HG03457 (cell line): ENCODE measurements around the gene FBXO31.
"Not testable (repeated sequence)": the region's sequence is repeated elsewhere in the genome, so short reads cannot be mapped to it uniquely, and the experiment has no call there.

ENCODE experiments used
- ATAC-seq: cut with Tn5 transposase; IDR thresholded peaks from one replicate; pipeline ENCODE4 v1.9.1; 2021; ENCODE audit warnings: moderate number of reproducible peaks; ENCODE audit not compliant: unreplicated experiment

Gene FBXO31

DNA sequence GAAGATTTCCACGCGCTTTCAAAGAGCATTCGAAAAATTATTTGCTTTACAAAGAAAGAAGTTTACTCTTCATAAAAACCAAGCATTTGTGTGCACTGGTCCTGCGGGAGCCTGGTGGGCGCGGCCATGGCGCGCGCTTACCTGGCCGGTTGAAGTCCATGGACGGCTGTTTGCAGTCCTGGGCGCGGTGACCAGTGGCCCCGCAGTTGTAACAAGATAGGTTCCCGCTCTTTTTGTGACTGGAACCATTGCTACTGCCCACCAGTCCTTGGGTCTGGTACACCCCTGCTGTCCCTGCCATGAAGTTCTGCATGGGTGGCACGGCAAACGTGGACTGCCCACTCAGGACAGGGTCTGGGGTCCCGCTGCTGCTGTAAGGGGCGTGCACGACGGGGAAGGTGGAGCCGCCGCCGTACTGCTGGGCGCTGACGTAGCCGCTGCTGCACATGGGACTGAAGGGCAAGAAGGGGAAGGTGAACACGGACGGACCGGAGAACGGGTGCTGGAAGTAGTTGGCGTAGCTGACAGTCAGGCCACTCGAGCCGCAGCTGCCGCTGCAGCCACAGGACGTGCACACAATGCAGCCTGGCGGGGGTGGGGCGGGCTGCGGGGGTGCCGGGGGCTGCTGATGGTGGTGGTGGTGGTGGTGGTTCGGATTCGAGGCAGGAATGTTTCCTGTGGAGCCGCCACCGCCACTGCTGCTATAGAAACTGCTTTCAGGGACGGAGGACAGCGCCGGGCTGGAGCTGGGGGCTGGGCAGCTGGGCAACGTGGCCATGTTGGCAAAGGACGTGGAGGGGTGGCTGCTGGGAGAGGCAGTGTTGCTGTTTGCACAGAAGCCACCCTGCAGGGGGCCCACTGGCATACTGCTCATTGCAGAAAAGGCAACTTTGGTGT is 28.0 kb upstream of the FBXO31 start:
- ATAC-seq = no peak

GRCh38 chr16:87410968-87411367 is 27.4 kb upstream of the FBXO31 start:
- no peak for ATAC-seq

- no peak for ATAC-seq
Measured at GRCh38 chr16:87410530-87410929, 27.0 kb upstream of the FBXO31 start.

DNA sequence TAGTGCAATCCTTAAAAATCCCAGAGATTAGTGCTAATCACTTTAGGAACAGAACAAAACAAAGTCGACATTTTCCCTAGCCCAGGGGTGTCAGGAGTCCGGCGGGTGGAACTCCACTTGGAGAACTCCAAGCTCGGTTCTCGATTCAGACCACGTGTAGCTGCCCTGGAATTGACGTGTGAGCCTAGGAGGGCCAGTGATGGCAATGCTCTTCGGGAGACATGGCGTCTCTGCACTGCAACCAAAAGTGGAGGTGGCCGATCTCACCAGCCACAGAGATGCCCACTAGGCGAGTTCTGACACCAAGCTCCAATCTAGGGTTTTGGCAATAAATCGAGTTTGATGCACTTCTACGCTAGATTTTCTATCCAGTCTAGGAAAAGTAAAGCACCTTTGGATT is 26.2 kb upstream of the FBXO31 start:
- no peak for ATAC-seq

DNA sequence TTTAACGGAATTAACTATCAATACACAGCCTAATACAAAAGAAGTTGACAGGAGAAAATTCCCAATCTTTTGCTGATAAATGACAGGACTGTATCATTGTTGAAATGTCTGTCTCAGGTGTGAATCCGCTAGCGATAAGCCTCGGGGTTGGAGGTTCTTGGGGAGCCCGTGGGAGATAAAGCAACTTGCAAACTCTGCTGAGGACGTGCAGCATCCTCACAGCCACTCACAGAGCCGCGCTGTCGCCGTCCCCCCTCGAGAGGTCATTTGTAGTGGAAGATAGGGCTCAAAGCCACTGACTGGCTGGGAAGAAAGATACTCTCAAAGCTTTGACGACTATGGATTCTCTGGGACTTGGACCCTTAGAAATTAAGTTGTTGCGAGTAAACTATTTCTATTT is 25.6 kb upstream of the FBXO31 start:
- no peak for ATAC-seq

DNA sequence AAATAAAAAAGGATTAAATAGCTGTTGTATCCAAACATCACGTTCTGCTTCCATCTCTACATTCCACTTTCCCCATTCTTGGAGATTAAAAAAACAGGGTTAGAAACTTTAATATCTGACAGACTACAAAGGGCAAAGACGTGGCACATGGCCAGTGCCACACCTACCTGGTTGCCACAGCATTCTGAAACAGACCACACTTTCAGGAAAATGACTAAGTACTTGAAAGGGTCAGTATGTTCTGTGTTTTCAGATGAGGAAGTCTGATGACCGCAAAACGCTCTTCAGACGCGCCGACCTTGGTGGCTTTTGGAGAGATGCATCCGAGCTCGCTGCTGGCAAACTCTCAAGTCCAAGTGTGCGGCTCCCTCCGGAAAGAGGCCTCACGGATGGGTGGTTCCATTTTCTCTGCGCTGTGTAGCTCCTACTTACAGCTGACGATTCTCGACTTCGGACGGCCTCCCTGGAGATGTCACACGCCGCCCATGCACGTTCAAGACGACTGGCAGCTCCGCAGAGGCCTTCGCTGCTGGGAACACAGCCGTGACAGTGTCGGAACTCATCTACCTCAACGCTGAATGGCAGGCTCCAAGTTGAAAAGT is 24.0 kb upstream of the FBXO31 start:
- no peak for ATAC-seq

DNA sequence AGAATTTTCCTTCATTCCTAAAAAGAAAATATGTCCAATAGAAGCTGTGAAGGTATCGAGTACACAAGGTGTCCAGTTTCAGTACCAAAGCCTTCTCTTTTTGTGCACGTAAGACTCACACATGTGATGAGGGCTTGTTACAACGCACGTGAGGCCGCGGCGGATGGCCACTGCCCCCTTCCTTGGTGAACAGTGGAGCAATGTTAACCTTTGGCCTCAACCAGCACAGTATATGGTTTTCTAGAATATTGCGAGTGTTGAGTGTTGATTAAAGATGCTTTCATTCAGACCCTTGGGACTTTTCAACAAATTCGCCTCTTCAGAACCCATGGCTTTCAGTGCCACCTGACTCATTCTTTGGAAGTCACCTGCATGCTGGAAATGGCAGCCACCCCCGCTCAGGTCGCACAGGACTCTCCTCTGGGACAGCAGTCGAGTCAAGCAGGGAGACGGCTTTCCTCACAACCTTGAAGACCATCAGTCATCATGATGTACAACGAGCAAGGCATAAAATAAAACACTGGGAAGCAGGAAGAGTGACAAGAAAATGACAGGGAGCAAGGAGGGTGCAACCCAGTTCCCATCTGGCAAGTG is 23.0 kb upstream of the FBXO31 start:
- ATAC-seq = no peak

DNA sequence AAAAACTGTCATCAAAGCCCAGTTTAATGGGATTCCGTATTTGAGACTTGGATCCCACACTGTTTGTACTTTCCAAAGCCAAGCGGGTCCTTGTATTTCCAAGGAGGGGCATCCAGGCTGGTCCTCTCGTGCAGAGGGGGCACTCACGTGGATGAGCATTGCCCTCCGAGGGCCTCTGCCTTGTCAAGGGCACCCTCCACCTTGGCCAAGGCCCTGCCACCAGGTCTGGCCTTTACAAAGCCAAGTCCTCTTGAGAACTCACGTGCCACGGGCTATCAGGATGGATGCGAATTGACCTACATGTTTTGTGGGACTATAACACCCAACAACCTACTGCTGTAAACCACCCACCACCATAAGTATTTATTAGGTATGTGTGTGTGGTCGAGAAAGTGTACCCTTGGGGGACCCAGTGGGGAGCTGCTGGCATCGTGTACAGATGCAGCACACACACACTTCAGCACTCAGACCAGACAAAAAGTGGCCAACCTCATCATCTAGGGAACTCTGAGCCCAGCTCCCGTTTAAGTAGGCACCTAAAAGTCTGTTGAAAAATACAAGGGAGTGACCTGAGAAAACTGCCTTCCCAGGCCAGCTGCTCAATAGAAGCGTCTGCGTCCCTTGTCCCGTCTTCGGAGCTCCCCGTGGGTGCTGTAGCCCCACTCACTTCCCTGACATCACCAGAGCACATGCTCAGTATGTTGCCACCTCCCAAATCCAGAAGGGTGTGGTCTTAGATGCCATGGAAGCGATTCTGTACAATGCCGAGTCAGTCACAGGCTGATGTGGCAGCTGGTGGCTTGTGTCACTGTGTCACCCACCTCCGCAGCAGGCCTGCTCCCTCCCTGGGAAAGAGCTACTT is 21.4 kb upstream of the FBXO31 start:
- ATAC-seq = no peak

- no peak for ATAC-seq
Measured at GRCh38 chr16:87395181-87395842, 11.7 kb upstream of the FBXO31 start.

- ATAC-seq = no peak
Measured at GRCh38 chr16:87393680-87394055, 10.1 kb upstream of the FBXO31 start.

GRCh38 chr16:87392821-87393679 is 9.5 kb upstream of the FBXO31 start:
- peak; percentile 2 for ATAC-seq

GRCh38 chr16:87391950-87392820 is 8.6 kb upstream of the FBXO31 start, which contains the start of gene MAP1LC3B:
Gene MAP1LC3B (plus strand): TSS chr16:87392336. CDS start chr16:87392428, 92 bp downstream.
- peak; percentile 37 for ATAC-seq

DNA sequence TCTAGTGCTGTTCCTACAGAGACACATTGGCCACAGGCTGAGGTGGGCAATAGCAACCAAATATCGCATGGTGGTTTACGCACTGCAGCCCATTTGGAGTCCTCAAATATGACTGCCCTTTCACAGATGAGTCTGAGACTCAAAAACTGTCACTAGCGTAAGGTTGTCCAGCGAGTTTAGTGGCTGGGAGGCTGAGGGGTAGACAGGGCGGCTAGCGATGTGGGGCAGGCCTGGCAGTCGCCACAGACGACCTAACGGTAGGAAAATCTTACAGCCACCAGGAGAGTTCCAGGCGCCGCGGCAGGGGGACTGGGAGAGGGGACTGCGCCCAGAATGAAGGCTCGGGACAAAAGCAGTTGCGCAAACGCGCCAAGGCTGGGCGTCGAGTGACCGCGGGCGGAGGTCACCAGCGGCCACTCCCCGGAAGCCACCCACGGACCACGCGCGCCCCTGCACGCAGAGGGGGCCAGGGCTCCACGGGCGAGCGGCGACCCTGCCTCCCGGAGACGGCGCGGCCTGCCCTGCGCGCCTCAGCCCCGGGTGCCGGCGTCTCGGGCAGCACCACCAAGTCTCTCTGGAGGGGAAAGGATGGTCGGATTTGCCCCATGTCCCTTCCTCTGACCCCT is 7.9 kb upstream of the FBXO31 start:
- no peak for ATAC-seq

- ATAC-seq = no peak
Measured at GRCh38 chr16:87390641-87391323, 7.2 kb upstream of the FBXO31 start.

- not testable (repeated sequence) for ATAC-seq
Measured at GRCh38 chr16:87389914-87390313, 6.3 kb upstream of the FBXO31 start.

GRCh38 chr16:87389245-87389644 is 5.7 kb upstream of the FBXO31 start:
- ATAC-seq = no peak

GRCh38 chr16:87388818-87389134 is 5.2 kb upstream of the FBXO31 start:
- ATAC-seq = no peak
